ENCODE measurements around the gene GABPA. TPM values are rescaled to one million over a fixed set of nuclear protein-coding genes. Genes with fewer than 3 reads are reported as not detected.

Gene GABPA
- total RNA-seq, 1 experiment from 2014 or later = 22.8 TPM

DNA sequence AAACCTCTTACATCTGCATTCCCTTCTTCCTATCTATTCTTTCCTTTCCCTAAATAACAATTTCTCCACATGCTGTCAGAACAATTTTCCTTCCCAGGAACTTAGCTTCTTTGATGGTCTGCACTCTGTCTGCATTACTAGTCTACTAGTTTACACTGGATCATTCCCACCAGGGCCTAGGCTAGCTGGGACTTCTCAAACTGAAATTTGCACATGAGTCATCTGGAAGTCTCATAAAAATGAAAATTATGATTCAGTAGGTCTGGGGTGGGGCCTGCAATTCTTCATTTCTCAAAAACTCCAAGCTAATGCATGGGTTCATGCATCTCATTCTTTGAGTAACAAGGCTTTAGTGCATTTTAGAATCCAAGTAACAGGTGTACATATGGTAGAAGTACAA is 74.2 kb downstream of the GABPA start:
- DNase-seq (ENCODE audit: low spot score) = no peak

DNA sequence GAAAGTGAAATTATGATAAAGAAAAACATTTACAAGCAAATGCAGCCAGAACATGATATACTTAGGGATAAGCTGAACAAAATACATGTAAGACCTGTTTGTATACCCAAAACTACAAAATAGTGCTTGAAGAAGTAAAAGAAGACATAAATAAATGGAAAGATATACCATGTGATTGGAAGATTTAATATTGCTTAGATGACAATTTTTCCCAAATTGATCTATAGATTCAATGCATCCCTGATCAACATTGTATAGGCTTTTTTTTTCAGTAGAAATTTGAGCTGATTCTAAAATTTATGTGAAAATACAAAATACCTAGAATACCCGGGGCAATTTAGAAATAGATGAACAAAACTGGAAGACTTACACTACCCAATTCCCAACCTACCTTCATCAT is 76.4 kb downstream of the GABPA start:
- DNase-seq (ENCODE audit: low spot score) = no peak

DNA sequence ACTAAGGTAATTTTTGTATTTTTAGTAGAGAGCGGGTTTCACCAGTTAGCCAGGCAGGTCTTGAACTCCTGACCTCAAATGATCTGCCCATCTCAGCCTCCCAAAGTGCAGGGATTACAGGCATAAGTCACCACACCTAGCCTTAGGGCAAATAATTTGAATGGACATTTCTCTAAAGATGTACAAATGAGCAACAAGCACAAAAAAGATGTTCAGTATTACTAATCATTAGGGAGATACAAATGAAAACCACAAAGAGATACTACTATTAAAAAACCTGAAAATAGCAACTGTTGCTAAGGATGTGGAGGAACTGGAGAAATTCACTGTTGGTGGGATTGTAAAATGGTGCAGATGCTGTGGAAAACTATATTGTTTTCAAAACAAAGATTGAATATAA is 79.1 kb downstream of the GABPA start:
- no peak for DNase-seq (ENCODE audit: low spot score)

DNA sequence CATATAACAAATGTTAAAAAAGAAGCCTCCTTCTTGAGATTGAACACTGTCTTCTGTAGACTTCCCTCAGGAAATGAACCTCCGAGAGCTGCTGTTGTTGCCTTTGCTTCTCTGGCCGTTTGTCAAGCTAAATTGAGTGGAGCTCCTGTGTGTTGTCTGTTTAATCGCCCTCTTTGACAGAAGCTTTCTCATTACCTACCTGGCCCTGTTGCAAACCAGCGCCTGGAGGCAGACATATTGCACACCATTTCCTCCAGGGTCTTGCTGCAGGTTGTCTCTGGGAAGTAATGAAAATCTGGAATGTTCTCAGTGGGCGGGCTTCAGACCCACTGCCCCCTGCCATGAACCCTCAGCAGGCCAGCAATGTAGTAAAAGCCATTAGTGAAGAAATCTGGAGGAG is 83.3 kb downstream of the GABPA start:
- DNase-seq (ENCODE audit: low spot score) = no peak

DNA sequence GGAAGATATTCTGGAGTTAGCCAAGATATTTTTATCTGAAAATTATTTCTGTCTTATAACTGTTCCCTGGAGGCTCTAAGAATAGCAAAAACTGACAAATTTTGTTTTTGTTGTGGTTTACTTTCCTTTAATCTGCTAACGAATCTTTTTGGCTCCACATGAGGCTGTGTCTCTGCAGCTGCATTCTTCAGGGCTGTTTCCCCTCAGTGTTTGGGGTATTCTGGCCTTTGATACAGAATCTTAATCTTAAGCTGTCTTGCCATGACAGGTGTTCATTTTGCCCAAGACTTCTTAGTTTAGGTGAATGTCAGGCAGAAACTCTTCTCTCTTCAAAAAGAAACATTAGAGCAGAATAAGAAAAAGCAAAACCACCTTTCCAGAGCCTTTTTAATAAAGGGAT is 83.8 kb downstream of the GABPA start:
- no peak for DNase-seq (ENCODE audit: low spot score)

Other genes with a start within 250 kb of the GABPA start
- gene MRPL39, start 127.5 kb upstream of the GABPA start, total RNA-seq (2014; rRNA removed; shearing (Covaris generic)) = 73.9 and 79.0 TPM in 2 replicates
- 0.70 and 3.1 TPM in 2 replicates for gene JAM2, start 95.7 kb upstream of the GABPA start, total RNA-seq (2014; rRNA removed; shearing (Covaris generic))
- 136 and 232 TPM in 2 replicates for gene ATP5PF, start 68 bp upstream of the GABPA start, total RNA-seq (2014; rRNA removed; shearing (Covaris generic))

Data from H4 (cell line).